K562 (cell line): ENCODE results near the gene UBAP2. TPM values are rescaled to one million over a fixed set of nuclear protein-coding genes. Genes with fewer than 3 reads are reported as not detected.

Experiments
- ATAC-seq: fragments of 200-7000 bp; cut with Tn5 transposase; 3 replicates; pipeline ENCODE4 v1.9.1; 2020; ENCODE audit warnings: moderate library complexity
- BruUV-seq: library from RNA; stranded (reverse); fragments of 400-500 nt; replicated peaks from 2 replicates; lab custom pipeline; 2021; lab: Mats Ljungman, UMichigan
- CTCF ChIA-PET: fragments of 300-600 bp; formaldehyde crosslinking; extraction: SDS; loops from one replicate; lab custom pipeline; 2021; ENCODE audit warnings: low intra/inter-chr PET ratio; lab: Yijun Ruan, JAX
- POLR2A ChIA-PET: fragments of 300-600, 350-650 bp; sonication (Branson Sonifier 250); formaldehyde crosslinking; extraction: SDS; loops from one replicate; lab custom pipeline; 2021; ENCODE audit warnings: antibody characterized with exemption, inconsistent platforms; lab: Yijun Ruan, JAX
- DNase-seq, 4 experiments: peaks; one replicate each; pipeline versions ENCODE4 v3.0.0 to v3.0.0-alpha.2; 2011 to 2018; ENCODE audit warnings: low spot score in 3 of 4, mixed read lengths in 3 of 4; ENCODE audit errors: extremely low read depth in 1 of 4
- FAIRE-seq: peaks from 2 replicates; lab custom pipeline; 2011; peaks lifted over from hg19 to GRCh38; lab: Jason Lieb, UNC
- H2AFZ ChIP-seq: 2 replicates; pipeline ENCODE4 v1.6.0; 2011; ENCODE audit warnings: low read depth, low read length, control low read depth, inconsistent platforms
- H3K27ac ChIP-seq: fragments of 200-600 bp; 3 replicates; pipeline ENCODE4 v1.8.0; 2011; ENCODE audit warnings: low read depth, mild to moderate bottlenecking, control low read depth, inconsistent platforms, low read length, moderate library complexity, mixed read lengths; ENCODE audit errors: extremely low read depth
- H3K27me3 ChIP-seq, 2 experiments: fragments of 300-600 bp in 1 of 2; 2 replicates in 1 of 2; 3 replicates in 1 of 2; pipeline versions ENCODE4 v1.6.0 to v1.8.0; 2011; ENCODE audit warnings: inconsistent platforms in 2 of 2, low read length in 2 of 2, mild to moderate bottlenecking in 1 of 2, mixed read lengths in 1 of 2, moderate library complexity in 1 of 2; ENCODE audit not compliant: control insufficient read depth in 2 of 2, insufficient read depth in 2 of 2
- H3K36me3 ChIP-seq: fragments of 300-600 bp; 3 replicates; pipeline ENCODE4 v1.8.0; 2011; ENCODE audit warnings: mild to moderate bottlenecking, low read length, inconsistent platforms; ENCODE audit not compliant: control insufficient read depth, insufficient read depth
- H3K4me1 ChIP-seq, 2 experiments: fragments of 200-600 bp in 1 of 2; replicated peaks in 1 of 2; 2 replicates in 1 of 2; 3 replicates in 1 of 2; pipeline versions ENCODE4 v1.5.1 to v1.8.0; 2011; ENCODE audit warnings: inconsistent platforms in 2 of 2, low read length in 2 of 2, mild to moderate bottlenecking in 1 of 2, mixed read lengths in 1 of 2, moderate library complexity in 1 of 2; ENCODE audit not compliant: control insufficient read depth in 2 of 2, insufficient read depth in 2 of 2
- H3K4me2 ChIP-seq: 2 replicates; pipeline ENCODE4 v1.6.1; 2011; ENCODE audit warnings: low read length, control low read depth, inconsistent platforms, mixed read lengths; ENCODE audit not compliant: insufficient read depth
- H3K4me3 ChIP-seq: fragments of 200-600 bp; sonication (generic), shearing (Covaris generic); 2 replicates; pipeline ENCODE4 v1.5.1; 2016; ENCODE audit warnings: control low read depth, inconsistent platforms
- H3K79me2 ChIP-seq: fragments of 200-600 bp; 3 replicates; pipeline ENCODE4 v1.8.0; 2011; ENCODE audit warnings: low read length, inconsistent platforms; ENCODE audit not compliant: control insufficient read depth, insufficient read depth
- H3K9ac ChIP-seq, 2 experiments: 2 replicates each; pipeline versions ENCODE4 v1.6.0 to v1.6.1; 2011; ENCODE audit warnings: low read depth in 2 of 2, low read length in 2 of 2, control low read depth in 1 of 2, inconsistent platforms in 1 of 2, mild to moderate bottlenecking in 1 of 2, mixed read lengths in 1 of 2; ENCODE audit not compliant: insufficient read depth in 1 of 2
- H3K9me1 ChIP-seq: one replicate; pipeline ENCODE4 v1.6.0; 2011; ENCODE audit warnings: inconsistent platforms, mild to moderate bottlenecking, low read length, moderate library complexity; ENCODE audit not compliant: control insufficient read depth, insufficient read depth
- H3K9me3 ChIP-seq: replicated peaks from 2 replicates; pipeline ENCODE4 v1.5.1; 2011; ENCODE audit warnings: low read depth, low read length, inconsistent platforms; ENCODE audit not compliant: control insufficient read depth, insufficient read depth
- H4K20me1 ChIP-seq: replicated peaks from 2 replicates; pipeline ENCODE4 v1.6.1; 2011; ENCODE audit warnings: low read length, inconsistent platforms, mixed read lengths; ENCODE audit not compliant: control insufficient read depth, insufficient read depth
- CREM ChIP-seq: IDR thresholded peaks from 2 replicates; pipeline ENCODE4 v1.6.1; 2014; ENCODE audit warnings: antibody characterized with exemption, low read depth
- ETV5 ChIP-seq: sonication (generic); formaldehyde crosslinking; IDR thresholded peaks from 2 replicates; pipeline ENCODE4 v1.4.0; 2020; ENCODE audit warnings: low read depth, mild to moderate bottlenecking, missing genetic modification reagents
- HDAC6 ChIP-seq: IDR thresholded peaks from 2 replicates; pipeline ENCODE4 v1.6.1; 2012; ENCODE audit warnings: low read depth, mild to moderate bottlenecking, control low read depth, inconsistent platforms, low read length, moderate library complexity
- ILK ChIP-seq: fragments of 450-650 bp; IDR thresholded peaks from 2 replicates; pipeline ENCODE4 v1.6.1; 2016; ENCODE audit warnings: missing genetic modification characterization, low read depth, mild to moderate bottlenecking, missing compliant biosample characterization, moderate library complexity, borderline replicate concordance
- KAT7 ChIP-seq: sonication (generic); formaldehyde crosslinking; IDR thresholded peaks from 2 replicates; pipeline ENCODE4 v1.8.0; 2022; ENCODE audit warnings: missing genetic modification reagents, mild to moderate bottlenecking, borderline replicate concordance
- PRPF4 ChIP-seq: fragments of 200-400 bp; formaldehyde crosslinking; IDR thresholded peaks from one replicate; pipeline ENCODE4 v1.6.1; 2017; ENCODE audit warnings: low read length, low read depth, mild to moderate bottlenecking; ENCODE audit not compliant: insufficient read depth, poor library complexity, severe bottlenecking
- PTTG1 ChIP-seq: fragments of 450-650 bp; IDR thresholded peaks from 2 replicates; pipeline ENCODE4 v1.6.1; 2016; ENCODE audit warnings: low read depth, mild to moderate bottlenecking, missing genetic modification characterization, missing compliant biosample characterization
- RBM14 ChIP-seq: fragments of 200-400 bp; formaldehyde crosslinking; IDR thresholded peaks from 2 replicates; pipeline ENCODE4 v1.6.1; 2018; ENCODE audit warnings: low read depth, mild to moderate bottlenecking, low read length, moderate library complexity, borderline replicate concordance; ENCODE audit not compliant: insufficient read depth
- SMAD1 ChIP-seq: fragments of 150-350 bp; IDR thresholded peaks from 2 replicates; pipeline ENCODE4 v1.6.1; 2014; ENCODE audit warnings: low read length, low read depth; ENCODE audit not compliant: partially characterized antibody
- ZNF175 ChIP-seq: fragments of 200-800 bp; sonication (Bioruptor generic); IDR thresholded peaks from 2 replicates; pipeline ENCODE4 v1.6.1; 2016; ENCODE audit warnings: low read depth, mild to moderate bottlenecking, missing genetic modification characterization, missing compliant biosample characterization
- ZNF274 ChIP-seq: IDR thresholded peaks from 2 replicates; pipeline ENCODE4 v1.6.1; 2011; ENCODE audit warnings: low read depth, mild to moderate bottlenecking, low read length, moderate library complexity, borderline replicate concordance
- ZNF695 ChIP-seq: fragments of 450-650 bp; formaldehyde crosslinking; IDR thresholded peaks from 2 replicates; pipeline ENCODE4 v1.4.0; 2020; ENCODE audit warnings: mild to moderate bottlenecking, moderate library complexity
- WGBS: fragments of 100-300 bp; shearing (Covaris generic); methylation state at CpG from one replicate; pipeline ENCODE4 v1.1.6; 2016; ENCODE audit warnings: low coverage, mixed read lengths; ENCODE audit not compliant: insufficient coverage; ENCODE audit errors: missing lambda C conversion rate; 5-methylcytosine and 5-hydroxymethylcytosine counted together
- in situ Hi-C: fragments of 300-500 bp; cut with MboI; formaldehyde crosslinking; loops from 4 replicates; pipeline ENCODE4 v1.15.0; 2018; ENCODE audit warnings: inconsistent platforms, mixed read lengths
- intact Hi-C: fragments of 100-400 bp; cut with micrococcal nuclease; formaldehyde crosslinking; loops from 2 replicates; pipeline ENCODE4 v1.14.2; 2022
- polyA plus RNA-seq, 8 experiments: library from polyadenylated mRNA; depleted of rRNA in 4 of 8; stranded (reverse) in 5 of 8; unstranded in 3 of 8; fragments of >200 nt; fragmentation: Nextera tagmentation in 2 of 8; fragmentation: Illumina TruSeq in 1 of 8; extraction: Ambion mirVana in 2 of 8; extraction: Trizol in 1 of 8; gene quantifications; 2 replicates each; pipeline versions ENCODE4 v1.2.1 to v1.2.3, GENCODE V29; 2011 to 2014; ENCODE audit warnings: inconsistent platforms in 1 of 8, missing spikeins in 1 of 8
- total RNA-seq, 7 experiments: library from RNA; depleted of rRNA in 6 of 7; stranded (reverse); fragments of >200 nt in 6 of 7; fragmentation: Illumina TruSeq in 2 of 7; extraction: Trizol in 2 of 7; gene quantifications; 2 replicates each; pipeline versions ENCODE4 v1.2.1 to v1.2.3, GENCODE V29; 2011 to 2021; ENCODE audit warnings: low replicate concordance in 1 of 7

Gene UBAP2
- total and polyA plus RNA-seq, 9 of the 15 experiments (the other 6 are each of a cell fraction or from before 2014, with no cell fraction given): 8.7 to 47.9 (median 18.7) TPM

DNA sequence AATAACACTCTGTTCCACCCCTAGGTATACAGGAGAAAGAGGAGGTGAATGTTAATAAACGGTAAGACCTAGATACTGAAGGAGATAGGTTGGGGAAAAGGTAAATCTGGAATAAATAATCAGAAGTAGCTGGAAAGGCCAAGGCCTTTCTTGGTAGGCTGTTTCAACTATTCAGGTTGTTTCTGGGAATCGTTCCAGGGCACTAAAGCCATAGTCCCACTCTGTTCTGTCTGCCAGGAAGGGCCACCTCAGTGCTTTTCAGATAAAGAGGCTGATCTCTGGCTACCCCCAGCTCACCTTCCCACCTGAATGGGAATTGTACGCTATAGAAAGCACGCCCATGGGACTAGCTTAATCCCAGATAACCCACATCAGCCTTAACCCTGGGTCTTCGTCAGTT, 44.9 kb upstream of the UBAP2 start:
- H3K36me3 ChIP-seq: peaks cover 81% of the 10 kb centered on the region; the same call in 2 of the 3 replicates
- no peak for FAIRE-seq
- H3K4me3 ChIP-seq: no peak overlapping the region
- ATAC-seq: no peak
- no peaks in the 10 kb centered on the region for H3K9me1 ChIP-seq
- no peak overlapping the region for H2AFZ ChIP-seq
- CTCF ChIA-PET: no interaction called here
- H3K4me1 ChIP-seq: no peaks in the 10 kb centered on the region
- H3K27ac ChIP-seq: no peak overlapping the region
- in situ Hi-C loops (no loop called here), intact Hi-C loops (no loop called here)
- no peak overlapping the region for H3K4me2 ChIP-seq
- no TSS peak for BruUV-seq
- H3K9ac ChIP-seq: no peak overlapping the region
- H3K79me2 ChIP-seq: no peaks in the 10 kb centered on the region
- WGBS: 85% methylated on average over 4 of the region's 5 CpGs
- H4K20me1 ChIP-seq: no peaks in the 10 kb centered on the region
- TF ChIP-seq HDAC6 (no peak), ILK (tag) (no peak), ZNF274 (no peak), CREM (no peak), PTTG1 (tag) (no peak), KAT7 (CRISPR knock-in tag) (no peak), PRPF4 (no peak), ETV5 (CRISPR knock-in tag) (no peak), SMAD1 (no peak), ZNF175 (CRISPR knock-in tag) (no peak), RBM14 (no peak), ZNF695 (CRISPR knock-in tag) (no peak)
- no peak for DNase-seq
- H3K9me3 ChIP-seq: no peaks in the 10 kb centered on the region
- POLR2A ChIA-PET: no interaction called here
- no peaks in the 10 kb centered on the region for H3K27me3 ChIP-seq
